Hepatocyte (in vitro differentiated cells): Measurements from ENCODE around the gene VWF.

ENCODE experiments used
- CTCF ChIP-seq: fragments of 200-600 bp; sonication (generic); IDR thresholded peaks from 2 replicates; pipeline ENCODE4 v1.5.1; 2016; ENCODE audit warnings: antibody characterized with exemption, mild to moderate bottlenecking; ENCODE audit not compliant: poor library complexity
- EZH2phosphoT487 ChIP-seq: fragments of 200-600 bp; sonication (generic); IDR thresholded peaks from one replicate; pipeline ENCODE4 v1.6.1; 2018; ENCODE audit warnings: antibody characterized with exemption, mild to moderate bottlenecking, low read depth, moderate library complexity; ENCODE audit not compliant: unreplicated experiment, severe bottlenecking

DNA sequence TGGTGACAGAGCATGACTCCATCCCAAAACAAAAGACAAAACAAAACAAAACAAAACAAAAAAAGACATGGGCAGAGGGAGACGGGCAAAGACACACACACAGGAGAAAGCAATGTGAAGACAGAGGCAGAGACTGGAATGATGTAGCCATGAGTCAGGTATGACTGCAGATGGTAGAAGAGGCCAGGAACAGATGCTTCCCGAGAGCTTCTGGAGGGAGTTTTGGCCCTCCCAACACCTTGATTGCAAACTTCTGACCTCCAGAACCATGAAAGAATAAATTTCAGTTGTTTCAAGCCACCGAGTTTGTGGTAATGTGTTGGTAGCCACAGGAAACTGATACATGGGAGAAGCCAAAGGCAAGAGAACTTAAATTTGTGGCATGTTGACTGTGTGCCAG lies 27.1 kb downstream of the VWF start:
- no peak for TF ChIP-seq EZH2phosphoT487
- TF ChIP-seq CTCF: no peak
